Uterus (tissue), 4 donors: ENCODE results near the gene COL4A2. TPM values are rescaled to one million over a fixed set of nuclear protein-coding genes. Genes with fewer than 3 reads are reported as not detected.

ENCODE experiments used
- DNase-seq, 2 donors: peaks; one replicate each; pipeline ENCODE4 v3.0.0-alpha.2; 2019 to 2020
- H3K27ac ChIP-seq, 2 donors: fragments of 200-600 bp; sonication (generic); 1 replicate in 1 of 2; 2 replicates in 1 of 2; pipeline ENCODE4 v1.5.1; 2016 to 2018
- H3K27me3 ChIP-seq, 2 donors: fragments of 200-600 bp; sonication (generic); one replicate each; pipeline ENCODE4 v1.5.1; 2018 to 2019; ENCODE audit warnings: control low read depth in 1 of 2
- H3K36me3 ChIP-seq, 2 donors: fragments of 200-600 bp; sonication (generic); one replicate each; pipeline ENCODE4 v1.5.1; 2019; ENCODE audit warnings: control low read depth in 1 of 2
- H3K4me1 ChIP-seq, 2 donors: fragments of 200-600 bp; sonication (generic); one replicate each; pipeline ENCODE4 v1.5.1; 2018 to 2019; ENCODE audit warnings: control low read depth in 1 of 2
- H3K4me3 ChIP-seq, 2 donors: fragments of 200-600 bp; sonication (generic); 1 replicate in 1 of 2; 2 replicates in 1 of 2; pipeline ENCODE4 v1.5.1; 2018 to 2019; ENCODE audit warnings: mild to moderate bottlenecking in 1 of 2
- H3K9me3 ChIP-seq, 2 donors: fragments of 200-600 bp; sonication (generic); one replicate each; pipeline ENCODE4 v1.5.1; 2019; ENCODE audit warnings: control low read depth in 1 of 2
- POLR2A ChIP-seq, 2 donors: fragments of 450-650 bp; IDR thresholded peaks; one replicate each; pipeline ENCODE4 v1.6.1; 2016; ENCODE audit warnings: antibody characterized with exemption in 2 of 2, mild to moderate bottlenecking in 1 of 2, moderate library complexity in 1 of 2
- intact Hi-C: fragments of 100-400 bp; cut with DNase I; formaldehyde crosslinking; loops from one replicate; pipeline ENCODE4 v1.15.1; 2023; ENCODE audit warnings: low total_unique reads
- total RNA-seq, 4 donors: library from RNA; depleted of rRNA in 3 of 4; stranded (reverse); fragments of >200 nt in 3 of 4; gene quantifications; one replicate each; pipeline versions ENCODE4 v1.1.0 to v1.2.4, GENCODE V29; 2014 to 2023
- TF ChIP-seq, protein P1 (sequence below), 4 experiments: fragments of 200-600 bp in 2 of 4; fragments of 450-650 bp in 2 of 4; sonication (generic) in 2 of 4; IDR thresholded peaks; one replicate each; pipeline ENCODE4 v1.5.1; 2016 to 2019; ENCODE audit warnings: antibody characterized with exemption in 4 of 4, mild to moderate bottlenecking in 2 of 4, moderate library complexity in 1 of 4
- donor health status: DM: yes; HTN: yes; CAD: no.

Gene COL4A2
- total RNA-seq, 4 donors from 2014 or later, result 157 to 606 (median 284) TPM

DNA sequence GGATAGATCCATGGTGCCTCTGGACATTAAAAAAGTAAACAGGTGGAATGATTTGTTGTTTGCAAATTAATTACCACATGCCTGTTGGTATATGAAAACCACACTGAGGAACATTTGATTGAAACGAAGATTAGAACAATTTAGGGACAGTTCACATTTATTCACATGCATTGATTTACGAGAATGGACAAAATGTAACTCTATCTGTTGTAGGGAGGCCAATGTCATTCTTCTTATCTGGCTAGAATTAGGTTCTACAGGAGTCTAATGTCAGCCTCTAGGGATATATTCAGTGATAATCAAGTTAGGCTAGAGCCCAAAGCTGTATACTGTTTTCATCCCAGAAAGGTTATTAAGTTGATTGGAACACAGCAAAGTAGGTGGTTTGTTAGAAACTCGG lies 125.4 kb downstream of the COL4A2 start:
- Histone ChIP-seq H3K4me3 (no peak overlapping the region), H3K9me3 (no peaks in the 10 kb centered on the region), H3K27ac (peak overlapping the region; percentile 58 to 61), H3K27me3 (no peaks in the 10 kb centered on the region), H3K4me1 (no peaks in the 10 kb centered on the region), H3K36me3 (no peaks in the 10 kb centered on the region)
- DNase-seq, result no peak
- intact Hi-C loops, result no loop called here
- TF ChIP-seq POLR2A (IDR thresholded peaks at IDR 0.05), result no peak
- TF ChIP-seq, protein P1, sequence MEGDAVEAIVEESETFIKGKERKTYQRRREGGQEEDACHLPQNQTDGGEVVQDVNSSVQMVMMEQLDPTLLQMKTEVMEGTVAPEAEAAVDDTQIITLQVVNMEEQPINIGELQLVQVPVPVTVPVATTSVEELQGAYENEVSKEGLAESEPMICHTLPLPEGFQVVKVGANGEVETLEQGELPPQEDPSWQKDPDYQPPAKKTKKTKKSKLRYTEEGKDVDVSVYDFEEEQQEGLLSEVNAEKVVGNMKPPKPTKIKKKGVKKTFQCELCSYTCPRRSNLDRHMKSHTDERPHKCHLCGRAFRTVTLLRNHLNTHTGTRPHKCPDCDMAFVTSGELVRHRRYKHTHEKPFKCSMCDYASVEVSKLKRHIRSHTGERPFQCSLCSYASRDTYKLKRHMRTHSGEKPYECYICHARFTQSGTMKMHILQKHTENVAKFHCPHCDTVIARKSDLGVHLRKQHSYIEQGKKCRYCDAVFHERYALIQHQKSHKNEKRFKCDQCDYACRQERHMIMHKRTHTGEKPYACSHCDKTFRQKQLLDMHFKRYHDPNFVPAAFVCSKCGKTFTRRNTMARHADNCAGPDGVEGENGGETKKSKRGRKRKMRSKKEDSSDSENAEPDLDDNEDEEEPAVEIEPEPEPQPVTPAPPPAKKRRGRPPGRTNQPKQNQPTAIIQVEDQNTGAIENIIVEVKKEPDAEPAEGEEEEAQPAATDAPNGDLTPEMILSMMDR (IDR thresholded peaks at IDR 0.05), result no peak

DNA sequence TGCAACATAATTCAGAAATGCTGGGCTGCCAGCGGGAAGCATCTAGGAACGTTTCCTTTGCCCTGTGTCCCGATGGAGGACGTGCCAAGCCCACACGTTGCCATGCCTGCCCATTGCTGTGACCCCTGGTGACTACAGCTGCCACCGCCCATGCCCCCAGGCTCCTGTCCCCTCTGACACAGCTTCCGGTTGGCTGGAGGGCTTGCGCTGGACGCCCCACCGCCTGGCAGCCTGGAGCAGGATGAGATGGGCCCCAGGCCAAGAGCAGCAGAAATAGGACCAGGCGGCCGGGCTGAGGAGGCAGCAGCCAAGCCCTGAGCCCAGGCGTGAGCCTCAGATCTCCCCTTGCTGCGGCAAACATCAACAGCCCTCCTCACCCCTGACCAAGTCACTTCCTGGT lies 125.9 kb downstream of the COL4A2 start:
- intact Hi-C loops, result no loop called here
- DNase-seq, result no peak
- H3K4me3 ChIP-seq, result no peak overlapping the region
- no peaks in the 10 kb centered on the region for H3K27me3 ChIP-seq
- peak overlapping the region; percentile 58 to 61 for H3K27ac ChIP-seq
- no peaks in the 10 kb centered on the region for H3K9me3 ChIP-seq
- TF ChIP-seq, protein P1 (IDR thresholded peaks at IDR 0.05), result no peak
- TF ChIP-seq POLR2A (IDR thresholded peaks at IDR 0.05), result no peak
- H3K4me1 ChIP-seq, result no peaks in the 10 kb centered on the region
- H3K36me3 ChIP-seq, result no peaks in the 10 kb centered on the region

DNA sequence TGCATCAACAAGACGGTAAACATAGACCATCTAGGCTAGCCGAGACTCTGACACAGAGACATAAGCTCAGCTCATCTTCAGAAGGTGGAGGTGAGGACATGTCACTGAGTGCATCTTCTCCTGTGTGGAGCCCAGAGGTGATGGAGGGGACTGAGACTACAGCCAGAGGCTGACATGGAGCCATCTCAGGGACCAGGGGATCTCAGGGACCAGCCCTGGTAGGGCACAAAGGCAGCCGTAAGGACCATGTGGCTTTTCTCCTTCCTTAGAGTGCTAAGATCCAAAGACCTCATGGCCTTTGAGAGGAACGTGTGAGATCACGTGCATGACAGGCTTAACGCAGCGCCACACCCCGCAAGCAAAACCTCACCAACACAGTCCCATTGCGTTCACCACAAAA lies 127.5 kb downstream of the COL4A2 start:
- DNase-seq, result no peak
- H3K27ac ChIP-seq, result peak overlapping the region in 1 of 2 donors; percentile 61
- intact Hi-C loops, result no loop called here
- H3K4me1 ChIP-seq, result no peaks in the 10 kb centered on the region
- no peaks in the 10 kb centered on the region for H3K9me3 ChIP-seq
- H3K4me3 ChIP-seq, result no peak overlapping the region
- TF ChIP-seq, protein P1 (IDR thresholded peaks at IDR 0.05), result no peak
- no peak for TF ChIP-seq POLR2A (IDR thresholded peaks at IDR 0.05)
- no peaks in the 10 kb centered on the region for H3K36me3 ChIP-seq
- no peaks in the 10 kb centered on the region for H3K27me3 ChIP-seq

DNA sequence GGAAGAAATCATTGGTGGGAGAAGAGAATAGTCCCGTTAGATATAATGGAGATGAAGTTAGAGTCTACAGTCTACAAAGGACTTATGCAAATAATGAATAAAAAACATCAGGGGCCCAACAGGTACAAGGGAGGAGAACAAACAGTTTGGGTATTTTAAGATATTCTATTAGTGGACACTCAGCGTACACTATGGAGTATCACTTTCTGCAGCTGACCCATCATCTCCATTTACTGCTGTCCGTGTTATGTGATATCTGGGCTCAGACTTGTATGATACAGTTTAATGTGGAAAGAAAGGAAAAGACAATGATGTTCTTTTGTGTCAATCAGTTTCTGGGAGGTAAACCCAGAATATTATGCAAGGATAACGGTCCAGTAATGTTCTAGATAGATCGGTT lies 128.2 kb downstream of the COL4A2 start:
- intact Hi-C loops, result no loop called here
- H3K27ac ChIP-seq, result no peak overlapping the region
- DNase-seq, result no peak
- H3K27me3 ChIP-seq, result no peaks in the 10 kb centered on the region
- H3K36me3 ChIP-seq, result no peaks in the 10 kb centered on the region
- no peaks in the 10 kb centered on the region for H3K9me3 ChIP-seq
- H3K4me1 ChIP-seq, result no peaks in the 10 kb centered on the region
- H3K4me3 ChIP-seq, result no peak overlapping the region
- no peak for TF ChIP-seq POLR2A (IDR thresholded peaks at IDR 0.05)
- TF ChIP-seq, protein P1 (IDR thresholded peaks at IDR 0.05), result no peak

DNA sequence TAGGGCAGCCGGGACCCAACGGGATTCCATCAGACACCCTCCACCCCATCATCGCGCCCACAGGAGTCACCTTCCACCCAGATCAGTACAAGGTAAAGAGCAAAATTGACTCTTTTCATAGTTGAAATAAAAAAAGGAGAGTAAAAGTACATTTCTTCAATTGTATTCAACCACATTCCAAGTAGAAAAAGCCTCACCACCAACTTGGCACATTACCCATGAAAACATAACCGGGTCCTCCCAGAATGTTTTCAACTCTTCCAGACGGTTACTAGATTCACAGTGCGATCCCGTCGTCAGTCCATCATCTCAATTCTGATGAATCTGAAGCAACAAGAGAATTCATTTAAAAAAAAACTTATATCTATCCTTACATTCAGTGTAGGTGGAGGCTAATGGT lies 129.2 kb downstream of the COL4A2 start:
- Histone ChIP-seq H3K27ac (no peak overlapping the region), H3K9me3 (no peaks in the 10 kb centered on the region), H3K36me3 (no peaks in the 10 kb centered on the region), H3K4me3 (no peak overlapping the region), H3K4me1 (no peaks in the 10 kb centered on the region), H3K27me3 (no peaks in the 10 kb centered on the region)
- no peak for DNase-seq
- TF ChIP-seq, protein P1 (IDR thresholded peaks at IDR 0.05), result no peak
- TF ChIP-seq POLR2A (IDR thresholded peaks at IDR 0.05), result no peak
- intact Hi-C loops, result no loop called here
